DMS153 (cell line): ENCODE measurements around the gene ULBP1.
A peak's percentile ranks its signal among the peaks of the same experiment; 100 is the strongest.
"Not testable (repeated sequence)": the region's sequence is repeated elsewhere in the genome, so short reads cannot be mapped to it uniquely, and the experiment has no call there.

Experiments used
- DNase-seq: peaks from one replicate; lab custom pipeline; 2025; lab: John Stamatoyannopoulos, UW

The ULBP1 gene, protein sequence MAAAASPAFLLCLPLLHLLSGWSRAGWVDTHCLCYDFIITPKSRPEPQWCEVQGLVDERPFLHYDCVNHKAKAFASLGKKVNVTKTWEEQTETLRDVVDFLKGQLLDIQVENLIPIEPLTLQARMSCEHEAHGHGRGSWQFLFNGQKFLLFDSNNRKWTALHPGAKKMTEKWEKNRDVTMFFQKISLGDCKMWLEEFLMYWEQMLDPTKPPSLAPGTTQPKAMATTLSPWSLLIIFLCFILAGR

DNA sequence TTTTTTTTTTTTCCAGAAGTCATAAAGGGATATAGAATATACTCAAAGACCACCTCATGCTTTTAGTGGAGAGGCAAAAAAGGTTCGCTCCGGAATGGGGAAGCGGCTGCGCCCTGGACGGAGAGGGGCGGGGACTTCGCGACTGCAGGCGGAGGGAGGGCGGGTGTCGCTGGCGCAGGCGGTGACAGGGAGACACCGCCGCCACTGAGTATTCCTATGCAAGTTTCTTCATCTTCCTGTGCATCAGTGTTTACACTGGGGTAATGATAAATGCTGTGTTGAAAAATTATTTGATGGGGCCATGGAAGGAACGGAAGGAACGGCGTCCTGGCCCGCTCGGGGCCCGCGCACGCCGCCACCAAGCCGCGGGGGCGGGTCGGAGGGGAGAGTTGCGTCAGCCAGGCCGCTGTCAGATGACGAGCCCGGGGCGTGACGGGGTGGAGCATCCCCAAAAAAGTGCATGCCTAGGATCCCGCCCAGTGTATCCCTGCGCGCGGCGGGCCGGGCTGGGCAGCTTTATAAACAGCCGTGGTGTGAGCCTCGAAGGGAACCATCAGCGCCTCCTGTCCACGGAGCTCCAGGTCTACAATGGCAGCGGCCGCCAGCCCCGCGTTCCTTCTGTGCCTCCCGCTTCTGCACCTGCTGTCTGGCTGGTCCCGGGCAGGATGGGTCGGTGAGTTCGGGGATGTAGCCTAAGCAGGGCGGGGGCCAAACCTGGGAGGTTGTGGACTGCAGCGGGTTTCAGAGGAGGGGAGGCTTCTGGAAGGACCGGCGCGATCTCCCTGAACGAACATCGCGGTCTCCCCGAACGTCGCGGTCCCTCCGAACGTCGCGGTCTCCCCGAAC is at the start of gene ULBP1:
Gene ULBP1, plus strand, starts transcription at position 482 of the 846 bp plus-strand sequence. Its CDS starts 107 bp downstream, at position 589.
- DNase-seq: peak; percentile 75

DNA sequence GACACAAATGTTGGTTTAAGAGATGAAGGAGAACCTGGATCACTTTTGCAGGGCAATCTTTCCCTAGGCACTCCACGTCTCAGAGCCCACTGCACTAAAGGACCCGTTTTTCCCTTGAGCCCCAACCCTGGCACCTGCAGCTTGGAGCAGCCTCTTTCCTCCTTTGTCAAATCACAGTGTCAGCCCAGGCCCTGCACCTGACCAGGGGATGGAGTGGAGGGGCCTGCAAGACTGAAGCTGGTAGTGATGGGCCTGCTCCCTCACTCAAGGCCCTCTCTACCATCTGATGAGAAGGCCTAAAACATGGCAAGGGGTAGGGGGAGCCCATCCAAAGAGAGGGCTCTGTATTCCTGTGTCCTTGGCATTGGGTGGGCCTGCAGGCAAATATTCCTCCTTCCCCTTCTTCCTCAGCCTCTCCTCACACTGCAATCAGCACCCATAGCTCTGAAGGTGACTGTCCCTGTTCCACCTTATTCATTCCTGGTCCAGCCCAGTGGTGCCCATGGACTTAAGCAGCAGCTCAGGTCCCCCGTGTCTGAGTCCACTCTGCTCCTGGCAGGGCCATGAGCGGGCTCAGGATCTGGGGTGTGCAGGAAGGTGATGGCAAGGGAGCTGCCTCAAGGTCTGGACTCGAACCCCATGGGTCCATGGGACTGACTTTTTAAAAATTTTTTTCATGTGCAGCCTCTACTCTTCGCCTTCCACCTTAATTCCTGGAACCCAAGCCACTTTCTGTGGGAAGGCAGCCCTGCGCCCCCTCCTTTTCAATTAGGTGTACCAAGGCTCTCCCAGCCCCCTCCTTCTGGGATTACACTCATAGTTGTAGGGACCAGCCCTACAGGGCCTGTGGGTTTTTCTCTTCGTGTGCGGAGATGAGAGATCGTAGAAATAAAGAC is 47.5 kb upstream of the ULBP1 start:
- no peak for DNase-seq

DNA sequence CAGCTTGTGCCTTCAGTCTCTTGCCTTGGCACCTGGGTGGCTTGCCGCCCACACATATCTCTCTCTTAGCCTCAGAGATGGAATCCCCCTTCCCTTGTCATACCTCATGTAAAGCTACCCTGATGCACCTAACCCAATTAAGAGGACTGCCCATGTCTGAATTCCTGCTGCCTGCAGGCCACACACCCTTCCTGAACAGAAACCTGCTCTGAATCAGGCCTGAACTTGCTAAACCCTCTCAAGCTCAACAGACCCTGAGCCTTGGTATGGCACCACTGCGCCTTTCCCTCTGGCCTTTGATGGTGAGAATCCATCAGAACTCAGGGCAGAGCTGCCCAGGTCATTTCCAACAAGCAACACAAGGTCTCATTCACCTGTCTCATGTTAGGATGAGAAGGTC is 46.1 kb upstream of the ULBP1 start:
- no peak for DNase-seq

DNA sequence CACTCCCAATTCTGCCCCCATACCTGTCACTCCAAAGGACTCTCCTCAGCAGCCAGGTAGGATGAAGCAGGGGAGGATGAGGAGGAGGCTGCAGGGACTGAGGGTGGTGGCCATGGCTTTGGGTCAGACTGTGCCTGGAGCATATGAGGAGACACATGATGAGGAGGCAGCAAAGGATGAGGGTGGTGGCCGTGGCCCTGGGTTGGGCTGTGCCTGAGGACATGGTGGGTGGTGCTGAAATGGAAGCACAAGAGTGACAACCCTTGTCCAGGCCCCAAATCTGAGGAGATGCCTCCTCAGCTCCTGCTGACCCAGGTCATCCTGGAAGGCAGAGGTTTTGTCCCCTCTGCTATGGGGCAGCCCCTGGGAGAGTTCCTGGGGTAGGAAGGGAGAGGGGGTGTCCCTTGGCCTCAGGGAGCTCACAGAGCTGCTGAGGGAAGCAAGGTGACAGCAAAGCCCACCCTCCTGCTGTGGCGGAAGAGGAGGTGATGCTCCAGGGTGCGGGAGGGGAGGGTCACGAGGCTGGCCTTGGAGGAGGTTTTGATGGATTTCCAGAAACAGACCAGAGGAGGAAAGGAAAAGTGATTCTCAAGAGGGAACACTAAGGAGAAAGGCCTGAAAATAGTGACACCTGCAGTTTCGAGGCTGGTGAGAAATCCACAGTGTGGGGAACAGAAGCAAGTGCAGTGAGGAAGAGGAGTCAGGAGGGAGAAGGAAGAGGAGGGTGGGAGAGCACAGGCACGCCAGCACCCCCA is 45.4 kb upstream of the ULBP1 start:
- no peak for DNase-seq

DNA sequence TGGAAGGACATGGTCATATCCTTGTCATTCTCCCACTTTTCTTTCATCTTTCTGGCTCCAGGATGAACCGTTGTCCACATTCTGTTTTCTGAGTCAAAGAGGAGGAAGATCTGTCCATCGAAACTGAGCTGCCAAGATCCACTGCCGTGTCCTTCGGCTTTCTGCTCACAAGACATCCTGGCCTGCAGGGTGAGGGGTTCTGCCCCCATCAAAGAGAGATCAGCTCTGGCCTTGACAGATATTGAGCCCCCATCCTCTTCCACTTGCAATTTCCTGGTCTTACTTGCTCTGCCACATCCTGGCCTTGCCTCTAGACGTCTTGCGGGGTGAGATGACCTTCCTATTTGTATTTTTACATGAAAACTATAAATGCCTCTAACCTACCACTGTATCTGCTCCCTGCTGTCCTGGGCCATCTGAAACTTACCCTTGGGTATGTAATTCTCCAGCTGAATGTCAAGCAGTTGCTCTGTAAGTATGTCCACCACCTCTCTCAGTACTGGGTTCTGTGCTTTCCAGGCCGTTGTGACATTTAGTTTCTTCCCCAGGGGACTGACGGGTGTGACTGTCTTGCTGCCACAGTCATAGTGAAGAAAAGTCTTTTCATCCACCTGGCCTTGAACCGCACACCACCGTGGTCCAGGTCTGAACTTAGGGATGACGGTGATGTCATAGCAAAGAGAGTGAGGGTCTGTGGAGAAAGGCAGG is 44.5 kb upstream of the ULBP1 start:
- DNase-seq: not testable (repeated sequence)

DNA sequence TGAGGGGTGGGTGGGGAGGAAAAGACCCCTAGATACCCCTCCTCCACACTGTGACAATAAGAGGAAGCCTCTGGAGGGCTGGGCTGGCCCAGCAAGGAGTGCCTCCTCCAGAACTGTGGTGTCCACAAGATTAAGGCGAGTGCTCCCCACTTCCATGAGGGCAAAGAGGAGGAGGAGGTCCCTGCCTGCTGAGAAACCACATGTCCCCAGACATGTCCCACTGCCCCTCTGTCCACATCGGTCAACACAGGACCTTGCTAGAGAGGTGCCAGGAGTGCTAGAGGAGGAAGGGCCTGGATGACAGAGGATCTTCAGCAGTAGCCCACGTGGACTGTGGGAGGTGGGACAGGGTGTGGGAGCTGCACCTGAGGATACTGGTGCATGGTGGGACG is 43.9 kb upstream of the ULBP1 start:
- DNase-seq: no peak

DNA sequence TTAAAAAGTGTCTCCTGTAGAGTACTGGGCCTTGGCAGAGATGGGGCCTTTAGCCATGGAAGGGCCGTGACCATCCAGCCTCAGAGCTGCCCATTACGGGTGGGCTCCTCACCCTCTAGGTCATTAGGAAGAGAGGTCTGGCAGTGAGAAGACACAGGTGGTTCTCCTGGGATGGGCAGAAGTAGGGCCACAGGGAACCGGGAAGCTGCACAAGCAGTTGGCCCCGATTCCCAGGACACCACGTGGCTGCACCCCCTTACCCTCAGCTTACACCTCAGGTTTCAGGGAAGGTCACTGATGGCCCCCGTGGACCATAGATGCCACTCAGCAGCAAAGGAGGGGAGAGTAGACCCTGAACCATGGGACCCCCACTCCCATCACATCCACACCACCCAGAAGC is 42.4 kb upstream of the ULBP1 start:
- no peak for DNase-seq

DNA sequence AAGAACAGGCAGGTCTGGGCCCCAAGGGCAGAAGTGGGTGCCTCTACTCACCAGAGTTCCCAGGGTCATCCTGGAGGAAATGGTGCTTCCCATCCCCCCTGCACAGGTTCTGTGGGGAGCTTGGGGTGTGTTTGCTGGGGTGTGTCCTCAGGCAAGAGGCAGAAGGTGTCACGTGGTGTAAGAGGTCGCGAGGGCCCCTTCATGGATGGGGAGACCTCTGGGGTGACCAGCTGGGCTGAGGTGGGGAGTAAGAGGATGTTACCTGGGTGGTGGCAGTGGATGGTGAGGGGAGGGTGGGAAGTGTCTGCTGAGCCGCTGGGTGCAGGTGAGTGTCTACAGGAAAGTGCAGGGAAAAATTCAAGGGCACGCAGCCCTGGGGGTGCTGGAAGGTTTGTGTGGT is 41.7 kb upstream of the ULBP1 start:
- not testable (repeated sequence) for DNase-seq

DNA sequence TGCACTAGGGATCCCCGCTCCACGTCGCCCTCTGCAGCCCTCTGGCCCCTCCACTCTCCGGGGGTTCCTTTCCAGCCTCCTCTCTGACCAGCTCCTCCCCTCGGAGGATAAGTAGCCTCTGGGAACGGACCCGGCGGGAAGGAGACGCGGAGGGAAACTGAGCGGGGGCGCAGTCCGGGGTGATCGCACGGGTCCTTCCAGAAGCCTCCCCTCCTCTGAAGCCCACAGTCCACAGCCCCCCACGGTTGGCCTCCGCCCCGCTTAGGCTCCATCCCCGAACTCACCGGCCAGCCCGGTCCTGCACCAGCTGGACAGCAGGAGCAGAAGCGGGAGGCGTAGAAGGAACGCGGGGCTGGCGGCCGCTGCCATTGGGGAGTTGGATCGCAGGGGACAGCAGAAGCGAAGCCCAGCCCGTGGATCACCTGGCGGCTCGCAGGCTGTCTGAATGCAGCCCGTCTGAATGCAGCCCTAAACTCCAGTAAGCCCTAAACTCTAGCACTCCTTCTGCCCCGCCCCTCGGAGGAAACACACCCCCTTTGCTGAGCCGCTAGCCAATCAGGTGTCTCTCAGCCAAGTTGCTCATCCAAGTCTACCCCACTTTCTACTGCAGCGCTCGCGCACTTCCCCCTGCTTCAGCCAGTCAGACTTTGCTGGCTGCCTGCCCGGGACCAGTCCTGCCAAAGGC is 41.0 kb upstream of the ULBP1 start, which contains the start of gene RAET1G:
Gene RAET1G, minus strand, starts transcription at position 480 of the 685 bp plus-strand sequence. Its CDS starts 111 bp downstream, at position 369.
- peak; percentile 37 for DNase-seq

DNA sequence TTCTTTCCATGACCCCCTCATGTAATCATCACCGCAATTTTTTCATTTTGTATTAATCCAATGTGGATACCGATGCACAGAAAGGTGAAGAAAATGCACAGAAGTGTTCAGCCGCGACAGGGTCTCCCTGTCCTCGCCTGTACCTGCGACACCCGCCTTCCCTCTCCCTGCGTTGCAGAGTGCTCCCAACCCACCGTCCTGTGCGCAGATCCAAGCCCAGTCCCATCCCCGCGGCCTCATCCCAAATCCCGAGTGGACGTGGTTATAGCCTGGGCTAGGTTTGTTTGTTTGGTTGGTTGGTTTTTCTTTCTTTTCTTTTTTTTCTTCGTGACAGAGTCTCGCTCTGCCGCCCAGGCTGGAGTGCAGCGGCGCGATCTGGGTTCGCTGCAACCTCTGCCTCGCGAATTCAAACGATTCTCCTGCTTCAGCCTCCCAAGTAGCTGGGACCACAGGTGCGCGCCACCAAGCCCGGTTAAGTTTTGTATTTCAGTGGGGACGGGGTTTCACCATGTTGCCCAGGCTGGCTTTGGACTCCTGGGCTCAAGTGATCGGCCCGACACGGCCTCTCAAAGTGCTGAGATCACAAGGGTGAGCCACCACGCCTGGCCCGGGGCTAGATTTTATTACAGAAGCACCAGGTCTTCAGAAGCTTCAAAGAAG is 40.3 kb upstream of the ULBP1 start:
- no peak for DNase-seq

DNA sequence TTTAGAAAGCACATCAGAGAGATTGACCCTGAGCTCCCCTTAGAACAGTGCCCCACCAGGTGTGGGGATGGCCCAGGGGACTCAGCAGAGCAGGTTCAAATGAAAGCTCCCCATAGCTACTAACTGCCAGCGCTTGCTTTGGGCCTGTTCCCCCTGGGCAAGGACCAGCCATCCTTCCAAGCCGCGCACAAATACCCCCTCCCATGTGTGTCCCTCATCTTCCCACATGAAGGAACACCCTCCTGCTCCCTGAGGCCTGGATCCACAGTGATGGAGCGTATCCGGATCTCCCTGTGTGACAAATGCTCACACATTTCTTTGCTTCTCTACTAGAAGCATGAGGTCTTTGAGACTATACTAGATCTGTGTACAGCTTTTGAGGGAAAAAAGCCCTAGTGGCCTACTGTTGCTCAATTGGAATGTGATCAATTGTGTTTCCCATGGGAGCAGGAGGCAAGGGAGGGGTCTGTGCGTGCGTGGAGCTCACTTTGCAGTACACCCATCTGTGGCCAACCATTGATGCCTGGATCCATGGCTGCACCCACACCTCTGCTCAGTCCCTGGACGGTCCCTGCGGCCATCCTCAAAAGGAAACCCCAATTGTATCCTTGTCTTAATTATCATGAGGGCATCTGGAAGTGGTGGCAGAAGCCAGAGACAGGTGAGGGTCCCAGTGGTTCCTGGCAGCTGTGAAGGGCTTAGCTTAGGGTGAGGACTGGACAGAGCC is 39.4 kb upstream of the ULBP1 start:
- DNase-seq: no peak

DNA sequence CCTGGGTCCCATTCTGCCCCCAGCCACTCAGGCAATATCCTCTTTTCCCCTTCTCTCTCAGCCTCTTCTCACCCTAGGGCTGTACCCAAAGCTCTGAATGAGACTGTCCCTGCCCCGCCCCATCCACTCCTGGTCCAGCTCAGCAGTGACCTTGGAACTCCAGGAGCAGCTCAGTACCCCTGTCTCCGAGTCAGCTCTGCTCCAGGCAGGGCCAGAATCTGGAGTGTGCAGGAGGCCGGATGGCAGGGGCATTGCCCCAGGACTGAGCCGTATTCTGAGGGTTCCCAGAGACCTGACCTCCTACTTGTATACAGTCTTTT is 38.9 kb upstream of the ULBP1 start:
- no peak for DNase-seq

DNA sequence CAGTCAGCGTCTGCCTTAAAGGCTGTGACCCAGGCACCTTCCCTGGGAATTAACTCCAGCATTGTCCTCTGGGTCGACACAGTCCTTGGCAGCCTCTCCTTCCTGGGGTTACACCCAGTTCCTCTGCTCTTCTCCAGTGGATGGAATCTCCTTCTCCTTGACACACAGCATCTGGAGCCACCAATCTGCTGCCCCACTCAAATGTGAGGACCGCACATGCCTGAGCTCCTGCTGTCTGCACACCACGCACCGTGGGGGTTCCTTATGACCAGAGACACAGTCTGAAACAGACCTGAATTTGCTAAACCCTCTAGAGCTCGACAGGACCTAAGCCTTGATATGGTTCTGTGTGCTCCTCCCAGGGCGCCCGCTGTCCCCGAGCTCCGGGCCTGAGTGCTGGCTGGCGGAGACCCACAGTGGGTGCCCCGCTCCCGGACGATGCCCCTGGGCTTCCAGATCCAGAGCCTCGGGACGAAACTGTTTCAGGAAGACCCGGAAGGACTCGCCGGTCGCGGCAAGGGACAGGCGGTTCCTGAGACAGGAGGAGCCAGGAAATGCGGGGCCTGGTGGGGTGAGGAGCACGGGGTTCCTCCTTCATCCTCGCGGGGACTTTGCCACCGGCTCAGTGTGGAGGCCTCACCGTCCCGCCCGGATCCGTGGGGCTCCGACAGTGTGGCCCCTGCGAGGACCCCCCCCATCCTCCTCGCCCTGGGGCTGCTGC is 38.3 kb upstream of the ULBP1 start:
- DNase-seq: no peak

DNA sequence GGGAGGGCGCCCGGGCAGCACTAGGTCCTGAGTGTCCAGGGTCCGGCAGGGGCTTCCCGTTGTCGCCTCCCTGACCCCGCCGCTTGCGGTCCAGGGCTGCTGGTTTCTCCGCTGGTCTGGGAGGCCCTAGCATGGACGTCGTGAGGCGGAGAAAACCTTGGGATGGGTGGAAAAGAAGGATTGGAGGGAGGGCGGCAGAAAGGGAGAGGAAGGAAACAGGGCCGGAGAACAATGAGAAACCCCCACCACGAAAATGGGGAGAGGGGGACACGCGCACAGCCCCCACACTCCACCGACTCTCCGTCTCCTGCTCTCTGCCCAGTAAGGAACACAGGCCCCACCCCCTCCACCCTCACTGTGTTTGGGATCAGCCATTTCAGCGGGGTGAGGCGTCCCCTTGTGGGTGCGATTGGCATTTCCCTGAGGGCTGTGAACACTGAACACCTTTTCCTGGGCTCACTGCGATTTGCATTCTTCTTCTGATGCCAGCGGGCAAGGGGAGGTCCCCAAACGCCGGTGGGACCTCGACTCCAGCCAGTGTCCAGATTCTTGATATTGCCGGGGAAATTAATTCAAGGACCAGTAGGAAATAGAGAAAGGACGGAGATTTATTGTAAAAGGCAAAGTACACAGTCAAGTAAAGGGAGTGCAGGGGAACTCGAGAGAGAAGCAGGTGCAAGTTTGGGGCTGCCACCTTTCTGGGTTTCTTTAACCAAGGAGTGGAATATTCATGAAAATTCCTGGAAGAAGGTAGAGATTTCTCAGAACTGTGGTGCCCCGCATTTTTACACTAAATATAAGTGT is 37.6 kb upstream of the ULBP1 start:
- DNase-seq: peak; percentile 62

DNA sequence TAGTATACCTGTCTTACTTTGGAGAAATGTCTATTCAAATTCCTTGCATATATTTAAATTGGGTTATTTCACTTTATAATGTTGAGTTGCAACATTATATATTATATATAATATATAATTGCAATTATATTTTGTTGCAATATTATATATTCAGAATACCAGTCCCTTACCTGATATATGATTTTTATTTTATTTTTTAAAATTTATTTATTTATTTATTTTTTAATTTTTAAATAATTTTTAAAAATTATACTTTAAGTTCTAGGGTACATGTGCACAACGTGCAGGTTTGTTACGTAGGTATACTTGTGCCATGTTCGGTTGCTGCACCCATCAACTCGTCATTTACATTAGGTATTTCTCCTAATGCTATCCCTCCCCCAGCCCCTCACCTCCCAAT is 36.7 kb upstream of the ULBP1 start:
- DNase-seq: not testable (repeated sequence)

DNA sequence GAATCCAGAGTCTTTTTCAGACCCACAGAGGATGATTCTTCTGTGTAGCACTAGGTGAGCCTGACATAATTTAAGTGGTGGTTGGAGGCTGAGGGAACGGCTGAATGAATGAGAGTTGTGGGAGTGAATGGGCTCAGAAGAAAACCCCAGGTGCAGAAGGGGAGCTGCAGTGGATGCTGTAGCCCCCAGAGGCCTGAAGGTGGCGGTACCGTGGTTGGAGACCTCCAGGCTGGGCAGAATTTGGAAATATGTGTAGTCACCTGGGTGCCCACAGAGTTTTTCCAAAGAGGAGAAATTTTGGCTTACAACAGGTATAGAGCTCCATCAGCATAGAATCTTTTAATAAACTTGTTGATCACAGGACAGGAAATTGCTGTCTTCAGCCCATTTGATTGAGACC is 34.3 kb upstream of the ULBP1 start:
- DNase-seq: no peak

DNA sequence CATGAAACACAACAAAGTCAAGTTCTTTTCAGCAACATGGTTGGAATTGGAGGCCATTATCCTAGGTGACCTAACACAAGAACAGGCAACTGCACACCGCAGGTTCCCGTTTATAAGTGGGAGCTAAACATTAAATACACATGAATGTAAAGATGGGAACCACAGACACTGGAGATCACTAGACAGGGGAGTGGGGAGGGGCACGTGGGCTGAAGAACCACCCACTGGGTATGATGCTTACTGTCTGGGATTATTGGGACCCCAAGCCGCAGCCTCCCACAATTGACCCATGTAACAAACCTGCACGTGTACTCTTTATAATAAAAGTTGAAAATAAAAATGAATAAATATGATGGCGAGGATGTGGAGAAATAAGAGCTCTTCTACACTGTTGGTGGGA is 32.2 kb upstream of the ULBP1 start:
- DNase-seq: no peak

DNA sequence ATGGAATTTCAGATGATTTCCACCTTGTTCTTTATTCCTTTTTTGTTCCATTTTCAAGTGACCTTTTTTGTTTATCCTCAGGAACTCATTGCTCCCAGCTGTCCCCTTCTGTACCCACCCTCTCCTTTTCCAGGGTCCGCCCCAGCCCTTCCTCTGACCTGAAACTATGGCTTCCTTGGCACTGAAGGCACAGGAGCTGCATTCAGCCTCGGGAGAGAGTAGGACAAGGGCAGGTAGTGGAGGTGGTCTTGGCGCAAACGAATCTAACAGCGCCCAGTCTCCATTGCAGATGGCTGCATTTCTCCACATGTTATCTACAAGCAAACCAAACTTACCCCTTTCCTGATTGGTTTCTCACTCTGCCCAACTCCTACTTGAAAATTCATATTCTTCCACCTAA is 30.7 kb upstream of the ULBP1 start:
- no peak for DNase-seq
